Measurements from ENCODE around the gene SLC4A5. TPM values are rescaled to one million over a fixed set of nuclear protein-coding genes. Genes with fewer than 3 reads are reported as not detected.

Gene SLC4A5
- total RNA-seq, 3 donors from 2014 or later = 2.1 to 9.2 (median 6.2) TPM

GRCh38 chr2:74312913-74313312 is 30.3 kb downstream of the SLC4A5 start:
- no peaks in the 10 kb centered on the region for H3K36me3 ChIP-seq
- no peaks in the 10 kb centered on the region for H3K4me1 ChIP-seq
- H3K9me3 ChIP-seq = no peaks in the 10 kb centered on the region
- no peaks in the 10 kb centered on the region for H3K27me3 ChIP-seq
- no peak for DNase-seq (ENCODE audit: low spot score in 2 of 2)
- TF ChIP-seq CTCF (IDR thresholded peaks at IDR 0.05) = no peak
- TF ChIP-seq POLR2A (IDR thresholded peaks at IDR 0.05) = no peak
- TF ChIP-seq POLR2AphosphoS5 (IDR thresholded peaks at IDR 0.05) = no peak
- no peak overlapping the region for H3K27ac ChIP-seq
- no peak overlapping the region for H3K4me3 ChIP-seq
- intact Hi-C loops (cut with DNase I; ENCODE audit: low total_unique reads) = no loop called here

GRCh38 chr2:74307720-74308119 is 35.5 kb downstream of the SLC4A5 start:
- no peak overlapping the region for H3K4me3 ChIP-seq
- intact Hi-C loops (cut with DNase I; ENCODE audit: low total_unique reads) = no loop called here
- TF ChIP-seq CTCF (IDR thresholded peaks at IDR 0.05) (no peak), POLR2A (IDR thresholded peaks at IDR 0.05) (no peak), POLR2AphosphoS5 (IDR thresholded peaks at IDR 0.05) (no peak)
- no peak overlapping the region for H3K27ac ChIP-seq
- no peaks in the 10 kb centered on the region for H3K4me1 ChIP-seq
- no peak for DNase-seq (ENCODE audit: low spot score in 2 of 2)
- H3K27me3 ChIP-seq = no peaks in the 10 kb centered on the region
- no peaks in the 10 kb centered on the region for H3K36me3 ChIP-seq
- H3K9me3 ChIP-seq = no peaks in the 10 kb centered on the region

GRCh38 chr2:74304332-74305148 is 38.7 kb downstream of the SLC4A5 start:
- no peak for DNase-seq (ENCODE audit: low spot score in 2 of 2)
- no peaks in the 10 kb centered on the region for H3K9me3 ChIP-seq
- intact Hi-C loops (cut with DNase I; ENCODE audit: low total_unique reads) = no loop called here
- no peaks in the 10 kb centered on the region for H3K27me3 ChIP-seq
- no peaks in the 10 kb centered on the region for H3K4me1 ChIP-seq
- H3K4me3 ChIP-seq = no peak overlapping the region
- H3K36me3 ChIP-seq = no peaks in the 10 kb centered on the region
- no peak for TF ChIP-seq POLR2AphosphoS5 (IDR thresholded peaks at IDR 0.05)
- H3K27ac ChIP-seq = no peak overlapping the region

- no peak for TF ChIP-seq CTCF (IDR thresholded peaks at IDR 0.05)
- Histone ChIP-seq H3K36me3 (no peaks in the 10 kb centered on the region), H3K4me3 (no peak overlapping the region), H3K27me3 (no peaks in the 10 kb centered on the region), H3K9me3 (no peaks in the 10 kb centered on the region), H3K27ac (no peak overlapping the region), H3K4me1 (no peaks in the 10 kb centered on the region)
- intact Hi-C loops (cut with DNase I; ENCODE audit: low total_unique reads) = no loop called here
- DNase-seq (ENCODE audit: low spot score in 2 of 2) = no peak
Measured at GRCh38 chr2:74302865-74303264, 40.4 kb downstream of the SLC4A5 start.

- DNase-seq (ENCODE audit: low spot score in 2 of 2) = no peak
- Histone ChIP-seq H3K4me1 (no peaks in the 10 kb centered on the region), H3K4me3 (no peak overlapping the region), H3K36me3 (no peaks in the 10 kb centered on the region), H3K27ac (no peak overlapping the region), H3K27me3 (no peaks in the 10 kb centered on the region), H3K9me3 (no peaks in the 10 kb centered on the region)
- TF ChIP-seq POLR2AphosphoS5 (IDR thresholded peaks at IDR 0.05) (no peak), POLR2A (IDR thresholded peaks at IDR 0.05) (no peak), CTCF (IDR thresholded peaks at IDR 0.05) (no peak)
- intact Hi-C loops (cut with DNase I; ENCODE audit: low total_unique reads) = no loop called here
Measured at GRCh38 chr2:74301262-74301661, 42.0 kb downstream of the SLC4A5 start.
